EH (cell line): ENCODE data around the gene KIF20B.
"Not testable (repeated sequence)": the region's sequence is repeated elsewhere in the genome, so short reads cannot be mapped to it uniquely, and the experiment has no call there.

ENCODE experiments used
- DNase-seq: peaks from one replicate; pipeline ENCODE4 v3.0.0-alpha.2; 2015; ENCODE audit warnings: low read depth

Gene KIF20B

DNA sequence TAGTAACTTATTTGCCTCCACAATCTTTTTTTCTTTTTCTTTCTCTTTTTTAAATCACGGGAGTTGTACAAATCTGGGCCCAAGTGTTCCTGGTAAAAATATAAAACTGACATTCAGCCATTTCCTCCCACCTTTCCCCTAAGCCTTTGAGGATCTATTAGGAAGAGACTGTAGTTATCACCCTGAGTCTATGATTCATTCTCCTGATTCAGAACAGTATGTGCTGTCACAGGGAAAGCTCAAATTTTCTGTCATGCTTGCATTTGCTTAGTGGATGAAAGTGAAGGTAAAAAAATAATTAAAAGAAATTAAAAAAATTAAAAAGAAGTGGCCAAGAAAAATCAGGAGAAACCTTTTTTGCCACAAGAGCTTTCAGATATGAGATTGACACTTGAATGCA is 71.7 kb downstream of the KIF20B start:
- peak; percentile 10 for DNase-seq

DNA sequence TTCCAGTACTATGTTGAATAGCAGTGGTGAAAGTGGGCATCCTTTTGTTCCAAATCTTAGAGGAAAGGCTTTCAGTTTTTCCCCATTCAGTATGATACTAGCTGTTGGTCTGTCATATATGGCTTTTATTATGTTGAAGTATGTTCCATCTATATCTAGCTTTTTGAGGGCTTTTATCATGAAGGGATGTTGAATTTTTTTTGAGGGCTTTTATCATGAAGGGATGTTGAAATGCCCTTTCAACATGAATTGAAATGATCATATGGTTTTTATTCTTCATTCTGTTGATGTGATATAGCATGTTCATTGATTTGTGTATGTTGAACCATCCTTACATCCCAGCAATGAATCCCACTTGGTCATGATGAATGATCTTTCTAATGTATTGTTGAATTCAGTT is 75.3 kb downstream of the KIF20B start:
- DNase-seq = no peak

DNA sequence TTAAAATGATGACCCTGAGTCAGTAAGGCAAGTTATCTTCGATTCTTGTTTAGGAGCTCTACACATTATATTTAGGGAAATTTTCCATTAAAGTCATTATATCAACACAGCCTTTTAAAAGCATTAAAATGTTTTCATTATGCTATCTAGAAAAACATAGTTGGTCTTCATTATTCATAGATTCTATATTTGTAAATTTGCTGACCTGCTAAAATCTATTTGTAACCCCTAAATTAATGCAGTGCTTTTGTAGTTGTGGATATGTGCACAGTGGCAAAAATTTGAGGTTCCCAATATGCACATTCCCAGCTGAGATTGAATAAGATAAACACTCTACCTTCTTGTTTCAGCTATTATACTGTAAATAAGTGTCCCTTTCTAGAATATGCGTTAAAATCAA is 81.1 kb downstream of the KIF20B start:
- no peak for DNase-seq

DNA sequence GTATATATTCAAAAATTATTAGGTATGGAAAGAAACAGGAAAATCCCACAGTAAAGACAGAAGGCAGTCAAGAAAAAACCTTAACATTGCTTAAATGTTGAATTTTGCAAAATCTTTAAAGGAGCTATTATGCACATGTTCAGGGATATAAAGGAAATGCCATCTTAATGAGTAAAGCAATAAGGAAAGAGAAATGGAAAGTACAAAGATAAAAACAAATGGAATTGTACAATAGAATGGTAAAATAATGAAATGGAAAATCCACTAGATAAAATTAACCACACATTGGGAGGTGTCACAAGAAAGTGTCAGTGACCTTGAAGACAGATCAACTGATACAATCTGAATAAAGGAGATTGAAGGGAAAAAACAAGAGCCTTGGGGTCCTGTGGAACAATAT is 82.0 kb downstream of the KIF20B start:
- peak; percentile 16 for DNase-seq

DNA sequence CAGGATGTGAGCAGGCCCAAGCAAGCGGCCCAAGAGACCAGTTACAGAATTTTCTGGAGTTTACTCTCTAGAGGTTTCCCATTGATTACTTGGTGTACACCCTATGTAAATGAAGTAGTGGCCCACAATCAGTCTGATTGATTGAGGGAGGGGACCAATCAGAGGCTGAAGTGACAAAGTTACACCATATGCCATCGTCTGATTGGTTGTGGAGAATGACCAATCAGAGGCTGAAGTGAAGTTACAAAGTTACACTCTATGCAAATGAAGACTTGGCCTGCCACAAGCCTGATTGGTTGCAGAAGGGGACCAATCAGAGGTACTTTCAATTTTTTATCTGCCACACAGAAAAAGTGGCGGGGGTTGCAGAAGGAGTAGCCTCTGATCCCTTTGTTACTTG is 83.7 kb downstream of the KIF20B start:
- DNase-seq = peak; percentile 5

DNA sequence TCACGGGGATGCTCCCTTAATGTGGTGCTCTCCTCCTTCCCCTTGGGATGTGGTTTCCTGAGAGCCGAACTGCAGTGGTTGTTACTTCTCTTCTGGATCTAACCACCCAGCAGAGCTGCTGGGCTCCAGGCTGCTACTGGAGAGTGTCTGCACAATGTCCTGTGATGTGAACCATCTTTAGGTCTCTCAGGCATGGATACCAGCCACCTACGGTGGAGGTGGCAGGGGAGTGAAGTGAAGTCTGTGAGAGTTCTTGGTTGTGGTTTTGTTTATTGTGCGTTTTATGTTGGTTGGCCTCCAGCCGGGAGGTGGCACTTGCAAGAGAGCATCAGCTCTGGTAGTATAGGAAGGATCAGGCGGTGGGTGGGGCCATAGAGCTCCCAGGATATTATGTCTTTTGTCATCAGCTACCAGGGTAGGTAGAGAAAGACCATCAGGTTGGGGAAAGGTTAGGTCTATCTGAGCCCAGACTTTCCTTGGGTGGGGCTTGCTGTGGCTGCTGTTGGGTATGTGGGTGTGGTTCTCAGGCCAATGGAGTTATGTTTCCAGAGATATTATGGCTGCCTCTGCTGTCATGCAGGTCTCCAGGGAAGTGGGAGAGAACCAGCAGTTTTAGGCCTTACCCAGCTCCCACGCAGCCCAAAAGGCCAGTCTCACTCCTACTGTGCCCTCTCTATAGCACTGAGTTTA is 87.9 kb downstream of the KIF20B start:
- DNase-seq = no peak

DNA sequence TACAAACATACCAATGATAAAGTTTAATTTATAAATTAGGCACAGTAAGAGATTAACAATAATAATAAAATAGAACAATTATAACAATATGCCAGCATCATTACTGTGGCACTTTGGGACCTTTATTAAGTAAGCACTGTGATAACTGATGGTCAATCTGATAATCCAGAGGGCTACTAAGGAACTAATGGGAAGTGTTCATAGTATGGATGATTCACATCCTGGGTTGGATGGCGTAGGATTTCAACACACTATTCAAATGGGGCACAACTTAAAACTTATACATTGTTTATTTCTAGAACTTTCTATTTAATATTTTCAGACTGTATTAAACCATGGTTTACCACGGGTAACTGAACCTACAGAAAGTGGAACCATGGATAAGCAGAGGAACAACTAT is 90.8 kb downstream of the KIF20B start:
- DNase-seq = peak; percentile 29

DNA sequence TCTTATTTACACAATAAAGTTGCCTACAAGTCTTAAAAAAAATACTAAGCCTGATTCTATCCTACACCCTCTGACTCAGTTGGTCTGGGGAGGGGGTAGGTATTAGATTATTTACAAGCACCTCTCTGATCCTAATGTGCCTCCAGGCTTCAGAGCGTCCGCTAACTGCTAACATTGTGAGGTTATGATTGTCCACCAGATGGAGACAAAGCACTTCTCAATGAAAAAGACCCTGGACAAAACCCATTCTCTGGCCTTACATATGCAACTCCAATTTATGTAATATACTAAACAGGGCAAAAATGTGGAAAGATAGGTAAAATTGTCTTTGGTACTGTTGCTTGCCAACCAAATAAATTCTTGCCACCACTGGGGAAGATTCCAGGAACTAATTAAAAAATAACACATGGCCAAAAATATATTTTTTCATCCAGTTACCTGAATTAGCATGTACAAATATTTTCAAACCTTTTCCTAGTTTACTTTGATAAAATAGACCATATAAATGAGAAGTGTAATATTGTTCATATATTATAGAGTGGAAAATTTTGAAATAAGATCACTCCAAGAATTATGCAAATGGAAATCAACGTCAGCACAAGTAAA is 92.4 kb downstream of the KIF20B start:
- DNase-seq = peak; percentile 74

DNA sequence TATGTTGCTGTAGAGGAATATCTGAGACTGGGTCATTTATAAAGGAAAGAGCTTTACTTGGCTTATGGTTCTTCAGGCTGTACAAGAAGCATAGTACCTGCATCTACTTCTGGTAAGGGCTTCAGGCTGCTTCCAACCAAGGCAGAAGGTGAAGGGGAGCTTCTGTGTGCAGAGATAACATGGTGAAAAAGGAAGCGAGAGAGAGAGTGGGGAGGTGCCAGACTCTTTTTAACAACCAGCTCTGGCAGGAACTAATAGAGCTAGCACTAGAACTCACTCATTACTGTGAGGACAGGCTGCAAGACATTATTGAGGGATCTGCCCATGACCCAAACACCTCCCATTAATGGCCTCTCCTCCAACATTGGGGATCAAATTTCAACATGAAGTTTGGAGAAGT is 94.5 kb downstream of the KIF20B start:
- DNase-seq = no peak

DNA sequence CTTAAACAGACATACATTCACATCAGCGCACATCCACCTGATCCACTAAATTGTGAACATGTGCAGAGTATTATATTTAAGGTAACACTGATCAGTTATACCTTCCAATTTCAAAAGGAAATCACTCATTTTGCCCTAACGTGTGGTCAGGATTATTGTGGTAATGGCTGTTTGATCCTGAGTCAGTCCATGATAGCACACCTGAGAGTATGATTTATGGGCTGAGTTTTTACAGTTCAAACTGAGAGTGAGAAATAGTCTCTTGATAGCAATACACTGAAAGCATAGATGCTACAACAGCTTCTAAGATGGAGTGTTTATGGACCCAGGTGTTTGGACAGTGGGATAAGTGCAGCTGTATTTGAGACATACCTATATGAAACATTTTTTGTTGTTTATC is 96.7 kb downstream of the KIF20B start:
- no peak for DNase-seq

DNA sequence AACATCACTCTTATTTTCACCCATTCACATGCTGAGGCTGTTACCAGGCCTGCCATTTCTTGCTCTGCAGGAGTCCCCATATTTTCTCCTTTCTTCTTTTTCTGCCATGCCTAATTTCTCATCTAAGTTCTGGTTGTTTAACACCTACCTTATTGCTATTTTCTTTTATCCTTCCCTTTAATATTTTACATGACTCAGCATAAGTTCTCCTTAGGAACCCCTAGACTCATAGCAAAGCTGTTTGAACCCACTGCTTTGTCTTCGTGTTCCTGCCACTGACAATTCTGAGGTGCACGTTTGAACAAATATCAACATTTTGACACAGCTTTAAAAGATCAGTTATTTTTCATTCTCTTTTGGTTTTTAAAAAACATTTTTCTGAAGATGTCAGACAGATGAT is 98.2 kb downstream of the KIF20B start:
- no peak for DNase-seq

DNA sequence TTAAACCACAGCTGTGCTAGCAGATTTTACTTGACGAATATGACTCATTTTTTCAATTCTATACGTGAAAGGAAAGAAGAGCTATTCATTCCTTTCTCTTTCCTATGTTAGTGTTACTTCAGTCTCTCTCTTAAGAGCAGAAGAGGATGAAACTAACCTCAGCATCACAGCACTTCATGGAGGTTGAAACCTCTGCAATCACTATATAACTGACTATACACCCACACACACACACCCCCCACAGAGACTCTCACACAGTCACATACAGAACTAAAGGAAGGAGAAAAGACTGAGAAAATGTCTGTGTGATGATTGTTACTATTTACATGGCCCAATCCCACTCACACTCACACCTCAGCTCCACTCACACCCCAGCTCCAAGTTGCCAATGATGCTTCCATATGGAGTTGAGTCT is 104.2 kb downstream of the KIF20B start:
- no peak for DNase-seq

DNA sequence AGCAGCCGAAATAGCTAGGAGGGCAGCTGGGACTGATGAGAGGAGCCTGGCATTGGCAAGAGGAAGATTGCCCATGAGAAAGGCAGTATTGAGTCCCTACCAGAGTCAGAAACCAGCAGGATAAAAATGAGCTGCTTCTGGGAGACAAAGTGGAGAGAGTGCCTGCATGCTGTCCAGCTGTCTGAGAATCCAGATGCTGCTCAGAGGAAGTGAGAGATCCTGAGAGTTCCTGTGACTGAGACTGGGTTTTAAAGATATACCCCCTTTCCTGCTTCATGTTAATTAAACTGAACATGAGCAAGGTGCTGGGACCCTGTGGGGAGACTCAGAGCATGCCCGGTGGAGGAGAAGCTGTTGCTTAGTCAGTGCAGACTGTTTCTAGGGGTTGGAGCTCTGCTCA is 107.5 kb downstream of the KIF20B start:
- DNase-seq = no peak

DNA sequence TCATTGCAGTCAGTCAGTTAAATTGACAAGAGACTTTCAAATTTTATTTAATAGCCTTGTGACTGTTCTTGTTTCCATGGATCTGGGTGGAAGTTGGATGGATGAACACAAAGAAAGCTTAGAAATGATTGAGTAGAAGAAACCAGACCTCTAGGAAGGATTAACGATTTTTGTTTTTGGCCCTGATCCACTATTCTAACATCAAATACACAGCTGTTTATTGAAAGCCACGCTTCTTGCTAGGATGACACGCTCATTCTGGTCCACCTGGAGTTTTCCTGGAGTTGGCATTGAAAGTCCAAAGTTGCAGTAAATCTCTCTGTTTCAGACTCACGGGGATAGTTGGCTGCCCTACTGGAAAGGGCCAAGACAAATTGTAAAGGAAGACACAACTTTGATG is 108.4 kb downstream of the KIF20B start:
- DNase-seq = no peak

DNA sequence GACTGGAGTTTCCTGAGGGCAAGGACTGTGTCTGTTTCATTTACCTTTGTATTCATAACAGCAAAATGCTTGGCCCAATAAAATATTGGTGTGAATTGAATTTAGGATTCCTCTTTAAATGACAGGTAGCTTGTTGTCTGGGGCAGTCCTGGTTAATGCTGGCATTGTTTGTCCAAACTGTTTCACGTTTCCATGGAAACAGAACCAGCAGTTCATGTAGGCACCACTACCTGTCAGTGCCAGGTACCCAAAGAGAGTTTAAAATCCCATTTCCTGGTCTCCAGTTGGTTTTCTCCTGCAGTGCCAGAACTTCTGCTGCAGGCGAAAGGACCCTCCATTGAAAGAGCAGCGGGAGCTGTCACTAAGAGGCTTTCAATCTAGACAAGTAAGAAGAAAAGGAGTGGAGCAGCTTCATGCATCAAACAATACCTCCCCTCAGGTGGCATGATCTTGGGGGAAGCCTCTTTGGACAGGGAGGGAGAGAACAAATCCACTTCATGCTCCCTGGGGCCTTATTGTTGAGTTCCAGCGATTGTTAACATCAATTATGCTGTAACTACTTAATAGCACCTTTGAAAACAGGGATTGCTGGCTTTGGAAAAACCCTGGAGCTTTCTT is 109.6 kb downstream of the KIF20B start:
- DNase-seq = no peak

DNA sequence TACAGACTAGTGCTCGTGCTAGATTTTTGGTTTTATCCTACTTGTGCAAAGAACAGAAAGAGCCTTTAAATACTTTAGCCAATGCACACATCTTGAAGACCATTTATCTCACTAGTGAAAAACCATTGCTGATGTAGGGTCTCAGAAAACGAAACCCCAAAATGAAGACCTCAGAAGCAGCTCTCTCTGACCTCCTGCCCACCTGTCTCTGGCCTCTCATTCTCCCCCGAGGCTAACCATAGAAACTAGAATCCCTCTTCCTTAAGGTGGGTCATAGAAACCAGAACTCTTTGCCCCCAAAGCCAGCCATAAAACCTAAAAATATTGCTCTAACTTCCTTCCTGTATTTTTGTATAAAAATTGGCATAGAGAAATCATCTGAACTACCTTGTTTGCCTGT is 112.2 kb downstream of the KIF20B start:
- DNase-seq = no peak

DNA sequence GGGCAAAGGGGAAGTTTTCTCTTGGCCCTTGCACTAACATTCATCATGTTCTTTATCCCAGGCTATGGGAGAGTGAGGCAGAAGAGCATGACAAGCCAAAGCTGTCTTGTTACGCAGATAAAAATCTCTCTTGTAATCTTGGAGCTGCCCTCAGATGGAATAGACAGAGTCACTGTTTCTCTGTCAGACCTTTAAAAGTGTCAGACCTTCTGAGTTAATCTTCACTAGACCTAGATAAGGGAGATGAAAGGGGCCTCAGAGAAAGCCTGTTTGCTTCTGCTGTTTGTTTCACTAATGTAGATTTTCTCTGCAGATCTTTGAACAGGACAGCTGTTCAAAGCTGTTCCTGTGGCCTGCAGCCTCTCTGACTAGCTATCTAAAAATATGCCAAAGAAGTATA is 112.9 kb downstream of the KIF20B start:
- DNase-seq = no peak

DNA sequence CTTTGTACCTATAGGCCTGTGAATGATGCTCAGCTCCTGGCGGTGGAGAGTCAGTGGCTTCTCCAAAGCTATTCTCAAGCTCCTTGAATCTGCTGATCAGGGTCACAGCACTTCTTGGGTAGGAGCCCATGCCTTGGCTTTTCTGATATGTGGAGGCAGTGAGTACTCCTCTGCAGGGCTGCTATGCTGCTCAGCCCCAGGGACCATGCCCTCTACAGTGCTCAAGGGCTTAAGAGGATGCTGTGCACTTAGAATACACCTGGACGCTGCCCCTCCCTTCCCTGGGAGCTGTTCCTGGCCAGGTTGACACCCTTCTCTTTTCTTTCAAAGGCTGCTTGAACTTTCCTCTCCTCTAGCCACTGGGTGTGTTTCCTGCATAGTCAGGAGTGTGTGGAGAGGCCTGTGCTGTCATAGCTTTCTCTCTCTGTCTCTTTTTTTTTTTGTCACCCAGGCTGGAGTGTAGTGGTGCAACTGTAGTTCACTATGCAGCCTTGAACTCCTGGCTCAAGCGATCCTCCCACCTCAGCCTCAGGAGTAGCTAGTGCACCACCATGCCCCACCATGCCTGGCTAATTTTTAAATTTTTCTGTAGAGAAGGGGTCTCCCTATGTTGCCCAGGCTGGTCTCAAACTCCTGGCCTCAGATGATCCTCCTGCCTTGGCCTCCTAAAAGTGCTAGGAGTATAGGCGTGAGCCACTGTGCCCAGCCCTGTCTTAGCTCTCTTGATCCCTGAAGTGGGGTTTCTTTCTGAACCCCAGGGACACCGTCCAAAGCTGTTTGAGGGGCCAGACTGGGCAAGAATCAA is 113.9 kb downstream of the KIF20B start:
- no peak for DNase-seq

DNA sequence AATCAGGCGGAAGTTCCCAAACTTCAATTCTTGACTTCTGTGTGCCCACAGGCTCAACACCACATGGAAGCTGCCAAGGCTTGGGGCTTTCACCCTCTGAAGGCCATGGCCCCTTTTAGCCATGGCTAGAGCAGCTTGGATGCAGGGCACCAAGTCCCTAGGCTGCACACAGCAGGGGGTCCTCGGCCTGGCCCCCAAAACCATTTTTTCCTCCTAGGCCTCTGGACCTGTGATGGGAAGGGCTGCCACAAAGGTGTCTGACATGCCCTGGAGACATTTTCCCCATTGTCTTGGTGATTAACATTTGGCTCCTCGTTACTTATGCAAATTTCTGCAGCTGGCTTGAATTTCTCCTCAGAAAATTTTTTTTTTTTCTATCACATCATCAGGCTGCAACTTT is 117.6 kb downstream of the KIF20B start:
- DNase-seq = not testable (repeated sequence)
